ENCODE data around the gene IGFBP2.

Gene IGFBP2

DNA sequence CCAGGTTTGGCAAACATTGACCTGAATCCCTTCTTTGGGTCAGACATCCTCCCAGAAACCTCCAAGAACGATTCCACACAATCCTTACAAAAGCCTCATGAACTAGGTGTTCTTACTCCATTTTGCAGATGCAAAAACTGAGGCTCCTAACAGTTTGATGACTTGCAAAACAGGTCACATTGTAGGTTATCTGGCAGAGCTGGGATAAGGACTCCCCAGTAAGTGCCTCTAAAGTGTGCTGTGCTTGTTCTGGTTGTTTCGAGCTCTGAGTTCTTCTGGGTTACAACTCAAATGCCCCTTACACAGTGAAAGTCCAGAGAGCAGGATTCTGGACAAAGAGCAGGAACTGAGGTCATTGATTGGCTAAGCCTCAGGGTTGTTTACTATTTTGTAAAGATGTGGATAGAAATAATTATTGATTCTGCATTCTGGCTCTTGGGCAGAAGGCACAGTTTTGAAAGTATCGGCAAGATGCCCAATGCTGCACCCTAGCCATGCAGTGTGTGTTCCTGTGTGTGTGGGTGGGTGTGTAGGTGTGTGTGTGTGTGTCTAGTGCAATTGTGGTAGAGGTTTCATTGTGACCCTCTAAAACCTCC lies 17.0 kb upstream of the IGFBP2 start:
- no peak for DNase-seq

GRCh38 chr2:216617159-216617815 lies 15.9 kb upstream of the IGFBP2 start:
- DNase-seq, result no peak

GRCh38 chr2:216618785-216619184 lies 14.4 kb upstream of the IGFBP2 start:
- no peak for DNase-seq

GRCh38 chr2:216619411-216620393 lies 13.5 kb upstream of the IGFBP2 start:
- no peak for DNase-seq

DNA sequence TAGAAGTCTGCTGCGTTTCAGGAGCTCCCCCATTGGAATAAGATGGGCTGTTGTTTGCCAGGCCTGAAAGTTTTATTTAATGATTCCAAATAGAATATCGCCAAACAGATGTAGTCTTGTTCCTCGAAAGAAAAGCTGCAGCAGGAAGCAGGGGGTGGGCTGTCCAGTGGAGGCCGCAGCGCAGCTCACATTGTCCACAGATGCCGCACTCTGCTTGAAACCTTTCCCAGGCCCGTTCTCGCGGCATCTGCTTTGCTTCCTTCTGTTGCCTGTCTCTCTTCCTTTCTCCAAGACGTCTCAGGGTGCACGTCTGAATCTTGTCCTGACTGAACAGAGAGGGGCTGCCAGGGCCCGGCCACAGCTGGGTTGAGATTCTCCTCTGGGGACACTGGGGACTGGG lies 12.4 kb upstream of the IGFBP2 start:
- DNase-seq, result no peak

- DNase-seq, result no peak
Observed at GRCh38 chr2:216621292-216621691, 11.9 kb upstream of the IGFBP2 start.

- no peak for DNase-seq
Observed at GRCh38 chr2:216622526-216622925, 10.7 kb upstream of the IGFBP2 start.

GRCh38 chr2:216624251-216624650 lies 9.0 kb upstream of the IGFBP2 start:
- no peak for DNase-seq

- no peak for DNase-seq
Observed at GRCh38 chr2:216626168-216626874, 6.9 kb upstream of the IGFBP2 start.

DNA sequence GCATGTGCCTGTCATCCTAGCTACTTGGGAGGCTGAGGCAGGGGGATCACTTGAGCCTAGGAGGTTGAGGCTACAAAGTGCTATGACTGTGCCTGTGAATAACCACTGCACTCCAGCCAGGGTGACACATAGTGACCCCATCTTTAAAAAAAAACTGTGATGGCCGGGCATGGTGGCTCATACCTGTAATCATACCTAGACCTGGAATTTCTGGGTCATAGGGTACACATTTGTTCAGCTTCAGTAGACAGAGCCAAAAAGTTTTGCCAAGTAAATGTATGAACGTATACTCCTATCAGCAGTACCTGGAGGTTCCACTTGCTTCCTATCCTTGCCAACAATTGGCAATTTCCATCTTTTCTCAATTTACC lies 6.4 kb upstream of the IGFBP2 start:
- no peak for DNase-seq

DNA sequence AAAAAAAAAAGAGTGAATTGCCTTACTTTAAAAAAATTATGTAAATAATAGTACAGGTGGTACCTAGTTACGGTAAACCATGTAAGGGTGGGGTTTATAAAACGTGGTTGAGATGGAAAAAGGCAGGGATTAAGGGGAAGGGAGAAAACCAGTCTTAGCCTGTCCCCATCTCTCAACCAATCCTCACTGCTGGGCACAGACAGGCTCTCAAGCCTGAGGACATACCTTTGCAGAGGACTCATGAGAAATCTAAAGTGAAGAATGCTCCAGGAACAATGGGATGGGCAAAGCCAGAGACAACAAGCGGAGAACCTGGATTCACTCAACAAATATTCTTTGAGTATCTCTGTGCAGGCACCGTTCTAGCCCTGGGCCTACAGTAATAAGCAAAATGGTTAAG lies 3.4 kb upstream of the IGFBP2 start:
- no peak for DNase-seq

- no peak for DNase-seq
Observed at GRCh38 chr2:216632346-216632951, 771 bp upstream of the IGFBP2 start.

GRCh38 chr2:216633616-216634369 lies 573 bp downstream of the IGFBP2 start:
- DNase-seq, result no peak

- DNase-seq, result no peak
Observed at GRCh38 chr2:216634370-216635148, 1.3 kb downstream of the IGFBP2 start.

DNA sequence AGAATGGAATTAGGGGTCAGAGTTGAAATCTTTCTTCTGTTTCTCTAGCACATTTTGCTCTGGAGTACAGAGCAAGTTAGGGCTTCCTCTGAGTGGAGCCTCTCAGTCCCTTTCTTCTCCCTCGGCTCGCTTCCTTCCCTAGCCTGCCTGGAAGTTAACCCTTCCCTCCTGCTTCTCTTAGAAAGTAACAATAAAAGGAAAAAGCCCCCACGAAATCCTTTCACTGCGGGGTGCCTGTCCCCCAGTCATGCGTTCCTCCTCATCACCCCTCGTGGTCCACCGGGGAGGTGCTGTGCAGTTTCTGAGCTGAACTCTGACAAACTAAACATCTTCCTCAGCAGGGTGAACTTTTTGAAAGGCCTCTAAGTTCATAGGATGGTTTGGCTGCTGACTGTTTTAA lies 2.0 kb downstream of the IGFBP2 start:
- DNase-seq, result no peak

GRCh38 chr2:216635701-216636550 lies 2.7 kb downstream of the IGFBP2 start:
- no peak for DNase-seq

DNA sequence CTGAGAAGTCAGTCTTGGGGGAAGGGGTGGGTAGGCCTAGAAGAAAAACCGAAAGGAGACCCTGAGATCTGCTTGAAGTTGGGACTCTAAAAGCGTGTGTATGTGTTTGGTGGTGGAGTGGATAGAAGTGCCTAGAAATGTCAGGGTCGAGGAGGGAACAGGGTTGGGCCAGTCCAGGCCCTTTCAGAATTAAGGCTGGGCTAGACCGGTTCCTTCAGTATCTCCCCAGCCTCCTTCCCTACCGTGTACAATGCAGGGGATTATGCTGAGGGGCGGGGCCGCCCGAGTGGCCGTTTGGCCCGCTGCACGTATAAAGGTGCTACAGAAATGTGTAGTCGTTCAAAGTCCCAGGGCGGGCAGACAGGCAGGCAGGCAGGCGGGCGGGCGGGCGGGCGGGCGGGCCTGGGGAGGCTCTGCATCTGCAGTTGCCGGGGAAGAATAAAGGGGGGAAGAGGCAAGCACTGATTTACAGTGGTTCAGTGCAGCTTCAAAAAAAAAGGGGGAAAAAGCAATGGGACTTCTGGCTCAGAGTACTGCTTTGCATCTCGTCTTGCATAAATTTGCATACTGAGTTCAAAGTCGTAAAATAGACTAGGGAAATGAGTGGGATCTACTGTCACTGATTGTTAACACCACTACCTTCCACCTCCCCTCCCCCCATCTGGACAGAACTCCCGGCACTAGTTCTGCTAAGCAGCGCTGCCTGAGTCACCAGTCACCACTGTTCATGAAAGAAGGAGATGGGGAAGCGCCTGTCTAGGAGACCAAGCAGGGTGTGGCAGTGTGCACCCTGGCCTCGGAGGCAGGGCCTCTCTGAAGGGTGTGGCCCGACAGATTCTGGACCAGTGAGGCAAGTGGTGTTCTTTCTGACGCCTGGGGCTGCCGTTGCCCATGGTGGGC lies 3.6 kb downstream of the IGFBP2 start:
- no peak for DNase-seq

DNA sequence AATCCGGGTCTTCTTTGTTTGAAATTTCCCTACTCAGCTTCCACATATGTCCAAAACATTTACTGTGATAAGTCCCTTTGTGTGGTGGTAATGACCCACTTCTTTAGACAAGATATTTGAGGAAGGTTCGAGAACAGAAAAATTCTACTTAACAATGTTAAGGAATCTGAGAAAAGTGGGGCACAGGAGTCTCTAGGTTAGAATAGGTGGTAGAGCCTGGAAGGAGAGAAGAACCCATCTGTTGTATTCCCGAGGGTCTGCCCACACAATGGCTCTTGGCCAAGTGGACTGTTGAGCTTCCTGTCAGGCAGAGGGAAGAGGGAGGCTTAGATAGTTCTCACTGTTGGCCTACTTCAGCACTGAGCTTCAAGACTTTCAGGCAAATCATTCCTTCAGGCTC lies 4.3 kb downstream of the IGFBP2 start:
- DNase-seq, result no peak
